Measurements from ENCODE around the gene HEBP1. TPM values are rescaled to one million over a fixed set of nuclear protein-coding genes. Genes with fewer than 3 reads are reported as not detected.

The HEBP1 gene
- total RNA-seq, 6 donors from 2014 or later = 25.1 to 70.9 (median 63.7) TPM

DNA sequence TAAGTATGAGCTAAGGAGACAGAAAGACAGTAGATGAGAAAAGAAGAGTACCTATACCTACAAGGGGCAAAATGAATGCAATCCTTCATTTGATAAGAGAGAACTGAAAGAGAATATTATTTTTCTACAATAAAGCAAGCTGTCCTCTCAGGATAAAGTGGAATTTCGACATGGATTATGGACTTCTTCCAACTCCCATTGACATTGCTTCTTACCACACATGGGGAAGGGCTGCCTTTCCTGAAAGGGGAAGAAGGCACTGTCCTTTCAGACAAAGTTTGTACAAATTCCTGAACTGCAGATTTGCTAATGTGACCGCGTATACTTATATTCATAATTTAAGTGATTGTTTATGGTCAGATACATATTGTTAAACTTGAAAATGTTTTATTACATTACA, 4.3 kb upstream of the HEBP1 start:
- TF ChIP-seq POLR2A (IDR thresholded peaks at IDR 0.05) (no peak), EP300 (IDR thresholded peaks at IDR 0.05) (no peak), POLR2AphosphoS5 (IDR thresholded peaks at IDR 0.05) (no peak)
- TF ChIP-seq, protein P1, sequence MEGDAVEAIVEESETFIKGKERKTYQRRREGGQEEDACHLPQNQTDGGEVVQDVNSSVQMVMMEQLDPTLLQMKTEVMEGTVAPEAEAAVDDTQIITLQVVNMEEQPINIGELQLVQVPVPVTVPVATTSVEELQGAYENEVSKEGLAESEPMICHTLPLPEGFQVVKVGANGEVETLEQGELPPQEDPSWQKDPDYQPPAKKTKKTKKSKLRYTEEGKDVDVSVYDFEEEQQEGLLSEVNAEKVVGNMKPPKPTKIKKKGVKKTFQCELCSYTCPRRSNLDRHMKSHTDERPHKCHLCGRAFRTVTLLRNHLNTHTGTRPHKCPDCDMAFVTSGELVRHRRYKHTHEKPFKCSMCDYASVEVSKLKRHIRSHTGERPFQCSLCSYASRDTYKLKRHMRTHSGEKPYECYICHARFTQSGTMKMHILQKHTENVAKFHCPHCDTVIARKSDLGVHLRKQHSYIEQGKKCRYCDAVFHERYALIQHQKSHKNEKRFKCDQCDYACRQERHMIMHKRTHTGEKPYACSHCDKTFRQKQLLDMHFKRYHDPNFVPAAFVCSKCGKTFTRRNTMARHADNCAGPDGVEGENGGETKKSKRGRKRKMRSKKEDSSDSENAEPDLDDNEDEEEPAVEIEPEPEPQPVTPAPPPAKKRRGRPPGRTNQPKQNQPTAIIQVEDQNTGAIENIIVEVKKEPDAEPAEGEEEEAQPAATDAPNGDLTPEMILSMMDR (IDR thresholded peaks at IDR 0.05) = no peak
- H3K9me3 ChIP-seq = no peaks in the 10 kb centered on the region
- peaks cover 1 to 21% (median 13%) of the 10 kb centered on the region in 4 donors for H3K4me1 ChIP-seq
- no peak for DNase-seq
- no peak for ATAC-seq (ENCODE audit: low FRiP score in 2 of 2)
- WGBS, 2 donors = 53 to 66% methylated on average over 3 of the region's 3 CpGs
- H3K36me3 ChIP-seq = no peaks in the 10 kb centered on the region
- H3K4me3 ChIP-seq = no peak overlapping the region
- no peaks in the 10 kb centered on the region for H3K27me3 ChIP-seq
- H3K27ac ChIP-seq = no peak overlapping the region

DNA sequence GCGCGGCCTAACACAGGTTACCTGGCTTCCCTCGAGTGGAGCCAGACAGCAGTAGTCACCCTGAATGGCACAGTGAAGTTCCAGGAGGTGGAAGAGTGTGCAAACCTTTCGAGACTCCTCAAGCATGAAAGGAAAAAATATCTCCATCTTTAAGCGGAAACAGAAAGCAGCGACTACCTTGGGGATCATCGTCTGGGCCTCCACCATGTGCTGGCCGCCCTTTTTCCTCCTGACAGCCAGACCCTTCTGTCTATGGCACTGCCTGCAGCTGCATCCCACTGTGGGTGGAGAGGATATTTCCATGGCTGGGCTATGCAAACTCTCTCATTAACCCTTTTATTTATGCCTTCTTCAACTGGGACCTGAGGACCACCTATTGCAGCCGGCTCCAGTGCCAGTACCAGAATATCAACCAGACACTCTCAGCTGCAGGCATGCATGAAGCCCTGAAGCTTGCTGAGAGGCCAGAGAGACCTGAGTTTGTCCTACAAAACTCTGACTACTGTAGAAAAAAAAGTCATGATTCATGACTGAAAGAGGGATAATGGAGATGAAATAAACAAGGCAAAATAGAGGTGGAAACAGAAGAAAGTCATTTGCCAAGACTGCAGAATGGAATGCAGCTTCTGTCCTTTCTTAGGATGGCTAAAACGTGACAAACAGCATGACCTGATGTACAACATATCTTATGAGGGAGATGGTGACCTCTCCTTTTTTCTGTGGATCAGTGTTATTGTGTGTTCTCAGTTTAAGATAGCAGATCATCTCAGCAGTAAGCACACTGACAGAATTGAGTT, 2.4 kb upstream of the HEBP1 start:
- no peak for ATAC-seq (ENCODE audit: low FRiP score in 2 of 2)
- 94 to 95% methylated on average over 10 of the region's 10 CpGs for WGBS, 2 donors
- peaks cover 15 to 37% (median 27%) of the 10 kb centered on the region in 4 donors for H3K4me1 ChIP-seq
- no peaks in the 10 kb centered on the region for H3K36me3 ChIP-seq
- DNase-seq = no peak
- TF ChIP-seq EP300 (IDR thresholded peaks at IDR 0.05) (no peak), POLR2AphosphoS5 (IDR thresholded peaks at IDR 0.05) (no peak), POLR2A (IDR thresholded peaks at IDR 0.05) (no peak)
- TF ChIP-seq, protein P1 (IDR thresholded peaks at IDR 0.05) = no peak
- no peak overlapping the region for H3K4me3 ChIP-seq
- no peaks in the 10 kb centered on the region for H3K9me3 ChIP-seq
- H3K27ac ChIP-seq = no peak overlapping the region
- no peaks in the 10 kb centered on the region for H3K27me3 ChIP-seq

DNA sequence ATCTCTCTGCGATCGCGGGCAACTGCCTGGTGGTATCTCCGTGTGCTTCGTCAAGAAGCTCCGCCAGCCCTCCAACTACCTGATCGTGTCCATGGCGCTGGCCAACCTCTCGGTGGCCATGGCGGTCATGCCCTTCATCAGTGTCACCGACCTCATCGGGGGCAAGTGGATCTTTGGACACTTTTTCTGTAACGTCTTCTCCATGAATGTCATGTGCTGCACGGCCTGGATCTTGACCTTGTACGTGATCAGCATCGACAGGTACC, 1.6 kb upstream of the HEBP1 start:
- TF ChIP-seq POLR2A (IDR thresholded peaks at IDR 0.05) = no peak
- TF ChIP-seq, protein P1 (IDR thresholded peaks at IDR 0.05) = no peak
- TF ChIP-seq EP300 (IDR thresholded peaks at IDR 0.05) = no peak
- TF ChIP-seq POLR2AphosphoS5 (IDR thresholded peaks at IDR 0.05) = no peak
- 46 to 47% methylated on average over 10 to 16 of the region's 16 CpGs for WGBS, 2 donors
- Histone ChIP-seq H3K4me3 (peak overlapping the region; percentile 42 to 97 (median 79)), H3K9me3 (no peaks in the 10 kb centered on the region), H3K4me1 (peaks cover 16 to 42% (median 33%) of the 10 kb centered on the region in 4 donors), H3K27me3 (no peaks in the 10 kb centered on the region), H3K27ac (peak overlapping the region; percentile 94 to 97 (median 96)), H3K36me3 (no peaks in the 10 kb centered on the region)
- no peak for ATAC-seq (ENCODE audit: low FRiP score in 2 of 2)
- no peak for DNase-seq

DNA sequence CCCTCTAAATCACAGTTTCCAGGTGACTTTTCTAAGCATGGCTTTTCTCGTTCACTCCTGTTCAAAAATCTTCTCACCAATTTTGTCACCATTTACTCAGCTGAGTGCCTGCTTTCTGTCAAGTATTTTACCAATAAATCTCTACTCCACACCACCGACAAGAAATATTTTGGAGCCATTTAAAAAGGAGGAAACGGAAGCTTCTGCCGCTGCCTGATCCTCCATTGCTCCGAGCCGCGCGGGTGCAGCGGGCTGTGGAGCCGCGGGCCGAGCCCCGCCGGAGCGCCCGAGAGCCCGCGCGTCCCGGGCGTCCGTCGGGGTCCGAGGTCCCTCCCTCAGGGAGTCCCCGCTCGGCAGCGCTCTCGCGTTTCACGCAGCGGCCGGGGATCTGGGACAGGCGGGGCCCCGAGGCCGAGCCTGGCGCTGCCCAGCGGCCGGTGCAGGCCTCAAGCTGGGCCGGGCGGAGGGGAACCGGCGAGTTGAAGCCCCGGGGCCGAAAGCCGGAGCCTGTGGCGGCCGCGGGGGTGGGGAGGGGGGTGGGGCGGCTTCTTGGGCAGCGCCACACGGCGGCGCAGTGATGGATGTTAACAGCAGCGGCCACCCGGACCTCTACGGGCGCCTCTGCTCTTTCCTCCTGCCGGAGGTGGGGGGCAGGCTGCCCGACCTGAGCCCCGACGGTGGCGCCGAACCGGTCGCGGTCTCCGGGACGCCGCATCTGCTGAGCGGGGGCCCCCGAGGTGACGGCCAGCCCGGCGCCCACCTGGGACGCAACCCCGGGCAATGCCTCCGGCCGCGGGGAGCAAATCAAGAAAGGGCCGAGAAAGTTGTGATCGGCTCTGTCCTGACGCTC, 1.1 kb upstream of the HEBP1 start:
- WGBS, 2 donors = 0% methylated on average over 11 to 45 of the region's 82 CpGs
- ATAC-seq (ENCODE audit: low FRiP score in 2 of 2) = peak; percentile 37 to 70
- Histone ChIP-seq H3K4me3 (peak overlapping the region; percentile 42 to 97 (median 79)), H3K4me1 (peaks cover 16 to 42% (median 34%) of the 10 kb centered on the region in 4 donors), H3K36me3 (no peaks in the 10 kb centered on the region), H3K9me3 (no peaks in the 10 kb centered on the region), H3K27me3 (no peaks in the 10 kb centered on the region), H3K27ac (peak overlapping the region; percentile 94 to 97 (median 96))
- TF ChIP-seq, protein P1 (IDR thresholded peaks at IDR 0.05) = peak in 3 of 6 experiments; percentile 29 to 44 (median 34)
- TF ChIP-seq EP300 (IDR thresholded peaks at IDR 0.05) (no peak), POLR2A (IDR thresholded peaks at IDR 0.05) (peak in 1 of 4 donors; percentile 9)
- peak; percentile 70 to 92 for DNase-seq

Measured in upper lobe of left lung (tissue), 6 donors.